ENCODE data around the gene SEC14L1.
A peak's percentile ranks its signal among the peaks of the same experiment; 100 is the strongest.
"Not testable (repeated sequence)": the region's sequence is repeated elsewhere in the genome, so short reads cannot be mapped to it uniquely, and the experiment has no call there.

Gene SEC14L1

GRCh38 chr17:77140166-77140877 lies 447 bp upstream of the SEC14L1 start:
- DNase-seq (ENCODE audit: low read depth in 2 of 3, low spot score in 2 of 3), result peak; percentile 99 to 100 (median 99)

- no peak for DNase-seq (ENCODE audit: low read depth in 2 of 3, low spot score in 2 of 3)
Measured at GRCh38 chr17:77141846-77142449, 1.2 kb downstream of the SEC14L1 start.

- no peak for DNase-seq (ENCODE audit: low read depth in 2 of 3, low spot score in 2 of 3)
Measured at GRCh38 chr17:77142689-77143088, 1.9 kb downstream of the SEC14L1 start.

GRCh38 chr17:77143306-77143705 lies 2.5 kb downstream of the SEC14L1 start:
- DNase-seq (ENCODE audit: low read depth in 2 of 3, low spot score in 2 of 3), result no peak

GRCh38 chr17:77144227-77144626 lies 3.5 kb downstream of the SEC14L1 start:
- DNase-seq (ENCODE audit: low read depth in 2 of 3, low spot score in 2 of 3), result no peak

- DNase-seq (ENCODE audit: low read depth in 2 of 3, low spot score in 2 of 3), result no peak
Measured at GRCh38 chr17:77145224-77145611, 4.4 kb downstream of the SEC14L1 start.

- DNase-seq (ENCODE audit: low read depth in 2 of 3, low spot score in 2 of 3), result no peak
Measured at GRCh38 chr17:77145612-77146245, 5.0 kb downstream of the SEC14L1 start.

- DNase-seq (ENCODE audit: low read depth in 2 of 3, low spot score in 2 of 3), result no peak
Measured at GRCh38 chr17:77146246-77146632, 5.5 kb downstream of the SEC14L1 start.

- no peak for DNase-seq (ENCODE audit: low read depth in 2 of 3, low spot score in 2 of 3)
Measured at GRCh38 chr17:77146882-77147281, 6.1 kb downstream of the SEC14L1 start.

- DNase-seq (ENCODE audit: low read depth in 2 of 3, low spot score in 2 of 3), result no peak
Measured at GRCh38 chr17:77147357-77147801, 6.6 kb downstream of the SEC14L1 start.

GRCh38 chr17:77148077-77148939 lies 7.5 kb downstream of the SEC14L1 start:
- DNase-seq (ENCODE audit: low read depth in 2 of 3, low spot score in 2 of 3), result no peak

GRCh38 chr17:77148940-77149510 lies 8.3 kb downstream of the SEC14L1 start:
- no peak for DNase-seq (ENCODE audit: low read depth in 2 of 3, low spot score in 2 of 3)

GRCh38 chr17:77150196-77150595 lies 9.4 kb downstream of the SEC14L1 start:
- DNase-seq (ENCODE audit: low read depth in 2 of 3, low spot score in 2 of 3), result no peak

GRCh38 chr17:77151186-77151585 lies 10.4 kb downstream of the SEC14L1 start:
- DNase-seq (ENCODE audit: low read depth in 2 of 3, low spot score in 2 of 3), result no peak

- not testable (repeated sequence) for DNase-seq (ENCODE audit: low read depth in 2 of 3, low spot score in 2 of 3)
Measured at GRCh38 chr17:77152056-77152455, 11.3 kb downstream of the SEC14L1 start.

GRCh38 chr17:77153472-77153871 lies 12.7 kb downstream of the SEC14L1 start:
- DNase-seq (ENCODE audit: low read depth in 2 of 3, low spot score in 2 of 3), result no peak

- DNase-seq (ENCODE audit: low read depth in 2 of 3, low spot score in 2 of 3), result no peak
Measured at GRCh38 chr17:77153999-77154586, 13.3 kb downstream of the SEC14L1 start.

GRCh38 chr17:77155125-77155524 lies 14.4 kb downstream of the SEC14L1 start:
- DNase-seq (ENCODE audit: low read depth in 2 of 3, low spot score in 2 of 3), result no peak

- DNase-seq (ENCODE audit: low read depth in 2 of 3, low spot score in 2 of 3), result not testable (repeated sequence)
Measured at GRCh38 chr17:77157766-77158165, 17.0 kb downstream of the SEC14L1 start.

- DNase-seq (ENCODE audit: low read depth in 2 of 3, low spot score in 2 of 3), result no peak
Measured at GRCh38 chr17:77160091-77160874, 19.5 kb downstream of the SEC14L1 start.
